H1 (cell line): ENCODE results near the gene MAN2A1. TPM values are rescaled to one million over a fixed set of nuclear protein-coding genes. Genes with fewer than 3 reads are reported as not detected.

Source experiments
- CTCF ChIA-PET: fragments of 300-600 bp; sonication (Branson Sonifier 250); formaldehyde crosslinking; loops from one replicate; lab custom pipeline; 2021; ENCODE audit not compliant: partially characterized antibody; lab: Charles Lee
- POLR2A ChIA-PET: fragments of 300-600 bp; sonication (Branson Sonifier 250); formaldehyde crosslinking; loops from one replicate; lab custom pipeline; 2021; ENCODE audit warnings: inconsistent platforms; ENCODE audit not compliant: partially characterized antibody; lab: Charles Lee
- DNase-seq, 2 experiments: peaks; one replicate each; pipeline versions ENCODE4 v3.0.0 to v3.0.0-alpha.2; 2010 to 2022; ENCODE audit warnings: low spot score in 2 of 2, low read depth in 1 of 2, mixed read lengths in 1 of 2
- FAIRE-seq: peaks from 2 replicates; lab custom pipeline; 2011; peaks lifted over from hg19 to GRCh38; lab: Jason Lieb, UNC
- H2AFZ ChIP-seq: 2 replicates; pipeline ENCODE4 v1.8.1; 2012; ENCODE audit warnings: low read length, inconsistent platforms
- H2AK5ac ChIP-seq: 2 replicates; pipeline ENCODE4 v1.6.1; 2013; ENCODE audit warnings: low read depth, low read length
- H2BK120ac ChIP-seq: replicated peaks from 2 replicates; pipeline ENCODE3; 2013; ENCODE audit warnings: low read depth, low read length, inconsistent platforms
- H2BK12ac ChIP-seq: 2 replicates; pipeline ENCODE4 v1.6.1; 2013; ENCODE audit warnings: low read depth, low read length
- H2BK15ac ChIP-seq: 2 replicates; pipeline ENCODE4 v1.6.1; 2013; ENCODE audit warnings: low read length
- H2BK20ac ChIP-seq: 2 replicates; pipeline ENCODE4 v1.6.1; 2013; ENCODE audit warnings: low read length
- H2BK5ac ChIP-seq: 2 replicates; pipeline ENCODE4 v1.6.1; 2013; ENCODE audit warnings: low read depth, low read length
- H3K14ac ChIP-seq: 2 replicates; pipeline ENCODE4 v1.6.1; 2013; ENCODE audit warnings: inconsistent platforms; ENCODE audit not compliant: insufficient read length
- H3K18ac ChIP-seq: 2 replicates; pipeline ENCODE4 v1.6.1; 2013; ENCODE audit warnings: low read length; ENCODE audit errors: extremely low read depth
- H3K23ac ChIP-seq: 2 replicates; pipeline ENCODE4 v1.6.1; 2013; ENCODE audit warnings: inconsistent platforms; ENCODE audit not compliant: insufficient read length
- H3K23me2 ChIP-seq: 2 replicates; pipeline ENCODE4 v1.6.1; 2013; ENCODE audit warnings: low read depth, low read length
- H3K27ac ChIP-seq: 2 replicates; pipeline ENCODE4 v1.6.1; 2011; ENCODE audit warnings: low read depth, low read length, inconsistent platforms
- H3K27me3 ChIP-seq, 4 experiments: replicated peaks in 1 of 4; 1 replicate in 1 of 4; 2 replicates in 3 of 4; pipeline versions ENCODE4 v1.6.1 to v1.8.1; 2011 to 2013; ENCODE audit warnings: low read length in 3 of 4, mild to moderate bottlenecking in 3 of 4, inconsistent platforms in 2 of 4, mixed read lengths in 2 of 4, moderate library complexity in 1 of 4; ENCODE audit not compliant: control insufficient read depth in 3 of 4, insufficient read depth in 3 of 4; ENCODE audit errors: extremely low read depth in 1 of 4
- H3K36me3 ChIP-seq, 4 experiments: 2 replicates each; pipeline versions ENCODE4 v1.6.1 to v1.8.1; 2011 to 2013; ENCODE audit warnings: mild to moderate bottlenecking in 4 of 4, low read length in 3 of 4, moderate library complexity in 2 of 4, control low read depth in 1 of 4, inconsistent platforms in 1 of 4; ENCODE audit not compliant: insufficient read depth in 4 of 4, control insufficient read depth in 2 of 4
- H3K4ac ChIP-seq: replicated peaks from 2 replicates; pipeline ENCODE3; 2013; ENCODE audit warnings: low read length, low read depth, mixed read lengths, inconsistent platforms; ENCODE audit not compliant: insufficient read length
- H3K4me1 ChIP-seq, 4 experiments: replicated peaks in 1 of 4; 1 replicate in 1 of 4; 2 replicates in 3 of 4; pipeline versions ENCODE4 v1.6.1 to v1.8.1; 2011 to 2013; ENCODE audit warnings: low read length in 3 of 4, inconsistent platforms in 2 of 4, mixed read lengths in 1 of 4; ENCODE audit not compliant: insufficient read depth in 4 of 4, control insufficient read depth in 3 of 4
- H3K4me2 ChIP-seq, 2 experiments: 2 replicates each; pipeline versions ENCODE4 v1.6.1 to v1.8.1; 2011 to 2013; ENCODE audit warnings: low read depth in 2 of 2, low read length in 2 of 2, control low read depth in 1 of 2, inconsistent platforms in 1 of 2, mild to moderate bottlenecking in 1 of 2; ENCODE audit not compliant: insufficient read depth in 1 of 2
- H3K4me3 ChIP-seq, 4 experiments: fragments of 200-600, 300-600 bp in 1 of 4; sonication (generic), shearing (Covaris generic), sonication (Bioruptor Twin) in 1 of 4; 2 replicates each; pipeline versions ENCODE4 v1.5.1 to v1.8.1; 2011 to 2016; ENCODE audit warnings: low read length in 4 of 4, low read depth in 3 of 4, control low read depth in 2 of 4, inconsistent platforms in 2 of 4, mild to moderate bottlenecking in 2 of 4, mixed read lengths in 1 of 4, moderate library complexity in 1 of 4; ENCODE audit not compliant: insufficient read depth in 2 of 4; ENCODE audit errors: extremely low read depth in 1 of 4
- H3K56ac ChIP-seq: replicated peaks from 2 replicates; pipeline ENCODE3; 2013; ENCODE audit warnings: low read depth, mild to moderate bottlenecking, mixed read lengths, low read length, inconsistent platforms; ENCODE audit not compliant: insufficient read length
- H3K79me1 ChIP-seq: 2 replicates; pipeline ENCODE4 v1.6.1; 2013; ENCODE audit warnings: low read depth, low read length, control low read depth
- H3K79me2 ChIP-seq, 2 experiments: 2 replicates each; pipeline versions ENCODE4 v1.6.1 to v1.8.1; 2012 to 2013; ENCODE audit warnings: low read length in 2 of 2, mild to moderate bottlenecking in 2 of 2, inconsistent platforms in 1 of 2; ENCODE audit not compliant: insufficient read depth in 2 of 2, control insufficient read depth in 1 of 2
- H3K9ac ChIP-seq, 4 experiments: replicated peaks in 1 of 4; 1 replicate in 1 of 4; 2 replicates in 3 of 4; pipeline versions ENCODE4 v1.6.1 to v1.8.1; 2011 to 2013; ENCODE audit warnings: low read depth in 3 of 4, low read length in 3 of 4, control low read depth in 2 of 4, mild to moderate bottlenecking in 2 of 4, moderate library complexity in 2 of 4, inconsistent platforms in 1 of 4; ENCODE audit errors: extremely low read depth in 1 of 4
- H3K9me3 ChIP-seq, 2 experiments: 2 replicates each; pipeline versions ENCODE4 v1.6.1 to v1.8.1; 2012 to 2013; ENCODE audit warnings: mild to moderate bottlenecking in 2 of 2, moderate library complexity in 2 of 2, control low read depth in 1 of 2, inconsistent platforms in 1 of 2, low read depth in 1 of 2, low read length in 1 of 2, mixed read lengths in 1 of 2; ENCODE audit not compliant: insufficient read depth in 2 of 2
- H4K20me1 ChIP-seq, 2 experiments: replicated peaks in 1 of 2; 2 replicates each; pipeline versions ENCODE3 to v1.8.1; 2011 to 2013; ENCODE audit warnings: inconsistent platforms in 2 of 2, low read length in 2 of 2, mild to moderate bottlenecking in 1 of 2; ENCODE audit not compliant: insufficient read depth in 2 of 2, control insufficient read depth in 1 of 2
- H4K5ac ChIP-seq: 2 replicates; pipeline ENCODE4 v1.6.1; 2013; ENCODE audit warnings: low read length, low read depth, mixed read lengths, inconsistent platforms; ENCODE audit not compliant: insufficient read length
- H4K8ac ChIP-seq: 2 replicates; pipeline ENCODE4 v1.8.0; 2013; ENCODE audit warnings: mild to moderate bottlenecking, moderate library complexity, low read length, inconsistent platforms; ENCODE audit not compliant: insufficient read depth; ENCODE audit errors: extremely low read depth
- H4K91ac ChIP-seq: replicated peaks from 2 replicates; pipeline ENCODE3; 2013; ENCODE audit warnings: low read length, mixed read lengths, inconsistent platforms; ENCODE audit not compliant: insufficient read length
- BACH1 ChIP-seq: IDR thresholded peaks from 2 replicates; pipeline ENCODE4 v1.6.1; 2012; ENCODE audit warnings: low read length, improper control_type of control experiment
- CBX5 ChIP-seq: fragments of 300-800, 300-1000 bp; sonication (generic); IDR thresholded peaks from 2 replicates; pipeline ENCODE4 v1.7.1; 2016; ENCODE audit warnings: antibody characterized with exemption, low read length, low read depth
- CEBPB ChIP-seq: IDR thresholded peaks from 2 replicates; pipeline ENCODE4 v1.6.1; 2012; ENCODE audit warnings: low read depth, low read length
- CTBP2 ChIP-seq: IDR thresholded peaks from 2 replicates; pipeline ENCODE4 v1.7.0; 2011; ENCODE audit warnings: borderline replicate concordance, mild to moderate bottlenecking, moderate library complexity, mixed read lengths, low read length; ENCODE audit not compliant: insufficient read depth, insufficient read length
- CTCF ChIP-seq, 3 experiments: IDR thresholded peaks; 1 replicate in 2 of 3; 2 replicates in 1 of 3; pipeline versions ENCODE4 v1.5.1 to v1.6.1; 2011; ENCODE audit warnings: low read length in 3 of 3, mild to moderate bottlenecking in 3 of 3, inconsistent platforms in 2 of 3, low read depth in 1 of 3, moderate library complexity in 1 of 3; ENCODE audit not compliant: insufficient read depth in 1 of 3; ENCODE audit errors: control extremely low read depth in 1 of 3
- E2F6 ChIP-seq: IDR thresholded peaks from 2 replicates; pipeline ENCODE4 v1.6.1; 2012; ENCODE audit warnings: inconsistent platforms
- KDM1A ChIP-seq: fragments of 200-600, 300-600 bp; sonication (generic); IDR thresholded peaks from 2 replicates; pipeline ENCODE4 v1.7.1; 2016; ENCODE audit warnings: mild to moderate bottlenecking, low read length, borderline replicate concordance
- KDM5A ChIP-seq: fragments of 200-600 bp; IDR thresholded peaks from 2 replicates; pipeline ENCODE4 v1.7.1; 2012; ENCODE audit warnings: mild to moderate bottlenecking, low read length, inconsistent platforms, mixed read lengths
- MAX ChIP-seq: IDR thresholded peaks from 2 replicates; pipeline ENCODE4 v1.6.1; 2012; ENCODE audit warnings: inconsistent platforms
- RBBP5 ChIP-seq: IDR thresholded peaks from 2 replicates; pipeline ENCODE4 v1.7.1; 2012; ENCODE audit warnings: low read depth, mild to moderate bottlenecking, inconsistent platforms, low read length, moderate library complexity, borderline replicate concordance
- ZNF274 ChIP-seq: IDR thresholded peaks from 2 replicates; pipeline ENCODE4 v1.7.0; 2012; ENCODE audit warnings: low read length, borderline replicate concordance; ENCODE audit errors: extremely low read depth
- polyA plus RNA-seq, 7 experiments: library from polyadenylated mRNA; depleted of rRNA in 3 of 7; stranded (reverse) in 5 of 7; unstranded in 2 of 7; fragments of >200 nt in 5 of 7; fragments of 200-250 nt in 2 of 7; gene quantifications; 1 replicate in 5 of 7; 2 replicates in 1 of 7; 4 replicates in 1 of 7; pipeline versions ENCODE4 v1.2.1 to v1.2.3, GENCODE V29; 2011 to 2013; ENCODE audit warnings: missing spikeins in 2 of 7, mixed read lengths in 2 of 7
- total RNA-seq: library from RNA; stranded (reverse); fragmentation: NEBNext Ultra II Directional; extraction: Animal tissue kit (Norgen Biotek cat#: 25700); gene quantifications from 2 replicates; pipeline ENCODE4 v1.2.1, GENCODE V29; 2021

Gene MAN2A1
- total and polyA plus RNA-seq, 2 of the 8 experiments (the other 6 are each of a cell fraction or from before 2014, with no cell fraction given), result 29.1 to 102 TPM

GRCh38 chr5:109859537-109859936, 169.8 kb downstream of the MAN2A1 start:
- Histone ChIP-seq H2BK15ac (no peak overlapping the region), H3K79me1 (no peaks in the 10 kb centered on the region), H4K8ac (no peak overlapping the region), H2BK120ac (no peak overlapping the region), H3K9me3 (no peaks in the 10 kb centered on the region), H4K91ac (no peak overlapping the region), H2BK5ac (no peak overlapping the region), H2BK12ac (no peak overlapping the region), H3K4me2 (no peak overlapping the region), H3K9ac (no peak overlapping the region), H3K4me3 (no peak overlapping the region), H3K27ac (no peak overlapping the region), H2BK20ac (no peak overlapping the region), H3K23ac (no peak overlapping the region), H3K4ac (no peak overlapping the region), H3K23me2 (no peaks in the 10 kb centered on the region; the same call in 1 of the 2 replicates), H3K4me1 (peaks cover 0 to 8% (median 0%) of the 10 kb centered on the region in 4 experiments; a peak in 2 of 7 replicates), H3K56ac (no peak overlapping the region), H4K20me1 (no peaks in the 10 kb centered on the region), H2AK5ac (no peak overlapping the region), H2AFZ (no peak overlapping the region), H3K36me3 (peaks cover 4 to 62% (median 17%) of the 10 kb centered on the region in 4 experiments; a peak in 6 of 8 replicates), H3K14ac (no peak overlapping the region), H4K5ac (no peak overlapping the region), H3K79me2 (no peaks in the 10 kb centered on the region), H3K18ac (no peak overlapping the region), H3K27me3 (peaks cover 0 to 3% (median 0%) of the 10 kb centered on the region in 4 experiments; a peak in 1 of 7 replicates)
- FAIRE-seq, result no peak
- DNase-seq, result no peak
- ChIA-PET CTCF (interaction anchor here (0.9 to 1.4 kb wide), 3 partner anchors 15 to 141 kb away, joined by 3 to 4 read pairs (median 3); no protein-coding TSS in a partner anchor), POLR2A (no interaction called here)
- no peak for TF ChIP-seq CTBP2
- TF ChIP-seq CTCF (IDR thresholded peaks at IDR 0.05; ENCODE audit: control extremely low read depth in 1 of 3, insufficient read depth in 1 of 3, low read depth in 1 of 3, low read length in 3 of 3), result no peak
- no peak for TF ChIP-seq BACH1
- TF ChIP-seq CBX5, result no peak
- no peak for TF ChIP-seq MAX
- no peak for TF ChIP-seq E2F6
- no peak for TF ChIP-seq ZNF274
- no peak for TF ChIP-seq KDM5A
- no peak for TF ChIP-seq RBBP5
- no peak for TF ChIP-seq KDM1A
- no peak for TF ChIP-seq CEBPB
